HUES48 (cell line): Measurements from ENCODE around the gene POMGNT2.

Experiments
- H3K27ac ChIP-seq: one replicate; pipeline ENCODE4 v1.7.0; 2013; ENCODE audit warnings: low read depth, low read length, inconsistent platforms
- H3K27me3 ChIP-seq: 2 replicates; pipeline ENCODE4 v1.6.1; 2013; ENCODE audit warnings: mild to moderate bottlenecking, low read length; ENCODE audit not compliant: control insufficient read depth, insufficient read depth
- H3K36me3 ChIP-seq: 2 replicates; pipeline ENCODE4 v1.6.1; 2013; ENCODE audit warnings: low read length; ENCODE audit not compliant: control insufficient read depth, insufficient read depth
- H3K4me1 ChIP-seq: 2 replicates; pipeline ENCODE4 v1.6.1; 2013; ENCODE audit warnings: mild to moderate bottlenecking, low read length; ENCODE audit not compliant: control insufficient read depth, insufficient read depth
- H3K4me3 ChIP-seq: 2 replicates; pipeline ENCODE4 v1.5.1; 2013; ENCODE audit warnings: mild to moderate bottlenecking, low read depth, low read length
- H3K9ac ChIP-seq: 2 replicates; pipeline ENCODE4 v1.6.1; 2013; ENCODE audit warnings: mild to moderate bottlenecking, low read depth, low read length, moderate library complexity
- H3K9me3 ChIP-seq: 2 replicates; pipeline ENCODE4 v1.6.1; 2013; ENCODE audit warnings: low read length; ENCODE audit not compliant: control insufficient read depth, insufficient read depth

POMGNT2 gene

DNA sequence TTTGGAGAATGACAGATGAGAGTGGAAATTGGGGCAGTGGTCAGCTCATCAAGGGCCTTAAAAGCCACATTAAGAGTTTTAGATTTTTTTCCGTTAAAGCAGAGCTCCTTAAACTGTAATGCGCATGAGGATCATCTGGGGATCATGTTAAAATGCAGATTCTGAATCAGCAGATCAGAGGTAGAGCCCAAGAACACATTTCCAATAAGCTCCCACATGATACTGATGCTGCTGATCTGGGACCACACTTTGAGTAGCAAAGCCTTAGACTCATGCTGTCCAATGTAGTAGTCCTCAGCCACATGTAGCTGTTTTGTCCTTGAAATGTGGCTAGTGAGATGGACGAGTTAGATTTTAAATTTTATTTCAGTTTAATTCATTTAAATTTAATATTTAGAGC, 26.3 kb upstream of the POMGNT2 start:
- no peaks in the 10 kb centered on the region for H3K36me3 ChIP-seq
- no peaks in the 10 kb centered on the region for H3K9me3 ChIP-seq
- H3K27me3 ChIP-seq: no peaks in the 10 kb centered on the region
- H3K27ac ChIP-seq: no peak overlapping the region
- no peaks in the 10 kb centered on the region; the same call in 1 of the 2 replicates for H3K4me1 ChIP-seq
- H3K4me3 ChIP-seq: no peak overlapping the region
- H3K9ac ChIP-seq: no peak overlapping the region

GRCh38 chr3:43128464-43128863, 22.6 kb upstream of the POMGNT2 start:
- H3K36me3 ChIP-seq: no peaks in the 10 kb centered on the region
- H3K9ac ChIP-seq: no peak overlapping the region
- no peaks in the 10 kb centered on the region for H3K9me3 ChIP-seq
- no peaks in the 10 kb centered on the region for H3K27me3 ChIP-seq
- H3K27ac ChIP-seq: no peak overlapping the region
- no peaks in the 10 kb centered on the region; the same call in 1 of the 2 replicates for H3K4me1 ChIP-seq
- H3K4me3 ChIP-seq: no peak overlapping the region

DNA sequence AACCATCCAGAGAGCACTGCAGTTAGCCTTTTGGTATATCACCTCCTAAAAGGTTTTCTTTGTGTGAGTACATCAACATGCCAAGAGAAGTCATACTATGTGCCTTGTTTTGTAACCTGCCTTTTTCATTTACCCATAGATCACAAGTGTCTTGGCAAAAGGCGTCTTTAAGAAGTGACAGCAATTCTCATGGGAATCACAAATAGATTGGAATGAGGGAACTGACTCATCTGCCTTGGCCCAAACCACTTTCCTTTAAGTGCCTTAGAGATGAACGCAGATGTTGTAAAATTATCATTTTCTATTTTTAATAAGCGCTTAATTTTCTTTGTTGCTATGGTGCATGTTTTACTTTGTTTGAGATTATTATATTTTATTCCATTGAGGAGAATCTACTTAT, 20.7 kb upstream of the POMGNT2 start:
- Histone ChIP-seq H3K36me3 (no peaks in the 10 kb centered on the region), H3K27ac (no peak overlapping the region), H3K4me1 (no peaks in the 10 kb centered on the region), H3K9ac (no peak overlapping the region), H3K9me3 (no peaks in the 10 kb centered on the region), H3K27me3 (no peaks in the 10 kb centered on the region), H3K4me3 (no peak overlapping the region)

GRCh38 chr3:43123895-43124294, 18.0 kb upstream of the POMGNT2 start:
- H3K9ac ChIP-seq: no peak overlapping the region
- H3K4me1 ChIP-seq: no peaks in the 10 kb centered on the region
- no peak overlapping the region for H3K4me3 ChIP-seq
- no peaks in the 10 kb centered on the region for H3K9me3 ChIP-seq
- no peaks in the 10 kb centered on the region for H3K36me3 ChIP-seq
- no peaks in the 10 kb centered on the region; the same call in 1 of the 2 replicates for H3K27me3 ChIP-seq
- no peak overlapping the region for H3K27ac ChIP-seq

GRCh38 chr3:43120937-43121336, 15.1 kb upstream of the POMGNT2 start:
- Histone ChIP-seq H3K4me3 (no peak overlapping the region), H3K36me3 (no peaks in the 10 kb centered on the region), H3K9ac (no peak overlapping the region), H3K9me3 (no peaks in the 10 kb centered on the region), H3K27me3 (no peaks in the 10 kb centered on the region; the same call in 1 of the 2 replicates), H3K4me1 (no peaks in the 10 kb centered on the region), H3K27ac (no peak overlapping the region)

DNA sequence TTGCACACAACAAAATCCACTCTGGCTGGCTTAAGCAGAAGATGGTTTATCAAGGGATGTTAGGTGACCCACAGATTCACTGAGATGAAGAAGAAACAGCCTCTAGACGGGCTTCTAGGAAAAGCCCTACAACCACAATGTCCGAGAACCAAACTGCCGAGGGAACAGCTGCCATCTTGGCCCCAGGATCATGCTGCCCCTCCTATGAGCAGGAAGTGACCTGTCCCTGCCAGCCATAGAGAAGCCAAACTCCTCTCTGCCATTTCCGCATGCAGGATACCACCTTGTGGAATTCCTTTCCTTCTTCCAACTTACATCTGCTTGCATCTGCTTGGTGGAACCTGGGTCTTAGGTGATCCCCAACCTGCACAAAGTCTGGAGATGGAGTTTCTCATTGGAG, 11.4 kb upstream of the POMGNT2 start:
- H3K27me3 ChIP-seq: no peaks in the 10 kb centered on the region; the same call in 1 of the 2 replicates
- no peak overlapping the region for H3K9ac ChIP-seq
- H3K4me1 ChIP-seq: no peaks in the 10 kb centered on the region

DNA sequence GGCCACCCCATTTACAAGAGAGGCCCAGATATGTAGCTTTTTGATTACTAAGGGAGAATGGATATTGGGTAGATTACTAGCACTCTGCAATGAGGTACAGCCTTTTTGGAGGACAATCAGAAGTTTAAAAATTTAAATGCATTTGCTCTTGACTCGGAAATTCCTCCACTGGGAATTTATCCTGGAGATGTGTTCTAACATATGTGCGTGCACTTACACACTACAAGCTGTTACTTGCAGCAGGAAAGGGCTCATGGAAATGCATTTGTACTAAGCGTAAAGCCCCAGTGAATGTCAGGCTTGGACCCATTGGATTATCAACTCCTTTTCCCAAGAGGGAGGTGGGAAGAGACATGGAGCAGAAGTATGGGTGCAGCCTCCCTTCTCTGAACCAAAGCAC, 7.8 kb upstream of the POMGNT2 start:
- Histone ChIP-seq H3K36me3 (no peaks in the 10 kb centered on the region), H3K27ac (no peak overlapping the region), H3K9ac (no peak overlapping the region)

More for the DNA sequence above, 11.4 kb upstream of the POMGNT2 start:
- Histone ChIP-seq H3K4me3 (no peak overlapping the region), H3K36me3 (no peaks in the 10 kb centered on the region), H3K9me3 (no peaks in the 10 kb centered on the region), H3K27ac (no peak overlapping the region)

GRCh38 chr3:43106293-43106628, 382 bp upstream of the POMGNT2 start:
- Histone ChIP-seq H3K9me3 (no peaks in the 10 kb centered on the region), H3K4me3 (peak overlapping the region; percentile 70), H3K27ac (no peak overlapping the region), H3K4me1 (peaks cover 12% of the 10 kb centered on the region; the same call in 1 of the 2 replicates), H3K9ac (no peak overlapping the region), H3K36me3 (no peaks in the 10 kb centered on the region), H3K27me3 (peaks cover 20% of the 10 kb centered on the region)

More for the DNA sequence above, 7.8 kb upstream of the POMGNT2 start:
- Histone ChIP-seq H3K4me1 (no peaks in the 10 kb centered on the region), H3K27me3 (no peaks in the 10 kb centered on the region), H3K4me3 (no peak overlapping the region), H3K9me3 (no peaks in the 10 kb centered on the region)

- H3K27ac ChIP-seq: no peak overlapping the region
- H3K9me3 ChIP-seq: no peaks in the 10 kb centered on the region
- peak overlapping the region; percentile 59 for H3K4me3 ChIP-seq
- H3K9ac ChIP-seq: no peak overlapping the region
- H3K4me1 ChIP-seq: peaks cover 12% of the 10 kb centered on the region; the same call in 1 of the 2 replicates
- peaks cover 20% of the 10 kb centered on the region for H3K27me3 ChIP-seq
- H3K36me3 ChIP-seq: no peaks in the 10 kb centered on the region
Measured at GRCh38 chr3:43104660-43105595, 951 bp downstream of the POMGNT2 start.

DNA sequence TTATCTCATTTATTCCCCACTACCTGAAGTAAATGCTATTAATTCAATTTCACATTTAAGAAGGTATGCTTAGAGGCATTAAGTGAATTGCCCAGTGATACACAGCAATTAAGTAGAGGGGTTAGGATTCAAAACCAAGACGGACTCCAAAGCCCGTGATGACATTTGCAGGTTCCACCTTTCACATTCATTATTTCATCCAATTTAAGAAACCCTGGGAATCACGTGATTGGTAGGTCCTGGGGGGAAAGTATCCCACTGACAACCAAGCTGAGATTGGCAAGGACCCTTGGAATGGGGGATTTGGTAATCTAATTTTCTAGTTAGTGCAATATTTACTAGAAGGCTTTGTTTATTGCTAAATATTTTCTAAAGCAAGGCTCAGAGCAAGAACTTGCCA, 1.8 kb downstream of the POMGNT2 start:
- no peak overlapping the region for H3K9ac ChIP-seq
- H3K27me3 ChIP-seq: peaks cover 20% of the 10 kb centered on the region
- no peak overlapping the region for H3K4me3 ChIP-seq
- H3K27ac ChIP-seq: no peak overlapping the region
- H3K4me1 ChIP-seq: peaks cover 12% of the 10 kb centered on the region; the same call in 1 of the 2 replicates
- H3K36me3 ChIP-seq: no peaks in the 10 kb centered on the region
- no peaks in the 10 kb centered on the region for H3K9me3 ChIP-seq

DNA sequence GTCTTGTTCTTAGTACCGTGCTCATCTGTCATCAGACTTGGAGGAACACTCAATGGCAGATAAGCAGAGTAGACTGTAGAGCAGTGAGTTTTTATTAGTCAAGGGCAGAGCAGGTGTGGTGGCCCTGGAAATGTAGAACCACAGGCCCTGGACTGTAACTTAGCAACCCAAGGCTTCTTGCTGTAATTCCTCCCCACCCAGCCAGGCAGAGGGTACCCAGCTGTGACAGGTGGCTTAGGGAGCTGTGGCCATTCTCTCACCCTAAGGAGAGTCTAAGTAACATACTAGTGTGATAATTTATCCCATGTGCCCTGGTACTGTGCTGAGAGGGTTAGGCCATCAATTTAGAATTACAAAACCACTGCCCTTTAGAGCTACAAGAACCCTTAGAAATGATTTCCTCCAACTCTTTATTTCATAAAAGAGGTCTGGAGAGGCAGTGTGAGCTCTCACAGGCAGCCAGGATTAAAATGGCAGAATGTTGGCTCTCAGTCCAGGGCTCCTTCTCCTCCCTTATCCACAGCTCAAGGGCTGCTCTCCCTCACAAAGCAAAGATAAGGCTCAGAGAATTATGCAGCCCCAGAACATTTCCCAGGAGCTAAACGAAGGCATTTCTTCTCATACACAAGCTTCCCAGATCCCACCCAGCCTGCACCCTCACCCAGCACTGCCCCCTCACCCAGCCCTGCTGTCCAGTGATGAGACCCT, 3.0 kb downstream of the POMGNT2 start:
- H3K4me3 ChIP-seq: no peak overlapping the region
- peaks cover 12% of the 10 kb centered on the region; the same call in 1 of the 2 replicates for H3K4me1 ChIP-seq
- no peaks in the 10 kb centered on the region for H3K36me3 ChIP-seq
- no peaks in the 10 kb centered on the region for H3K9me3 ChIP-seq
- H3K27me3 ChIP-seq: peaks cover 20% of the 10 kb centered on the region
- H3K27ac ChIP-seq: no peak overlapping the region
- no peak overlapping the region for H3K9ac ChIP-seq
